K562 (cell line): Measurements from ENCODE around the gene ZBED4. TPM values are rescaled to one million over a fixed set of nuclear protein-coding genes. Genes with fewer than 3 reads are reported as not detected.

ENCODE experiments used
- BRD4 ChIP-seq: fragments of 200-600 bp; sonication (generic); IDR thresholded peaks from 2 replicates; pipeline ENCODE4 v1.6.1; 2017; ENCODE audit warnings: inconsistent platforms
- CBX5 ChIP-seq: IDR thresholded peaks from 2 replicates; pipeline ENCODE4 v1.6.1; 2014; ENCODE audit warnings: low read depth, borderline replicate concordance
- CEBPG ChIP-seq, 3 experiments: fragments of 200-800 bp in 1 of 3; sonication (Bioruptor generic) in 1 of 3; sonication (generic) in 1 of 3; formaldehyde crosslinking in 1 of 3; IDR thresholded peaks in 2 of 3; conservative IDR thresholded peaks in 1 of 3; 2 replicates each; pipeline versions ENCODE4 v1.6.1 to v1.8.0; 2016 to 2022; ENCODE audit warnings: missing compliant biosample characterization in 2 of 3, missing genetic modification characterization in 2 of 3, mild to moderate bottlenecking in 1 of 3, missing genetic modification reagents in 1 of 3
- ETV1 ChIP-seq: fragments of 450-650 bp; conservative IDR thresholded peaks from 2 replicates; pipeline ENCODE4 v1.6.1; 2016; ENCODE audit warnings: missing genetic modification characterization, control low read depth, low read depth, missing compliant biosample characterization
- FOSL1 ChIP-seq: fragments of 200-800 bp; sonication (Bioruptor generic); conservative IDR thresholded peaks from 2 replicates; pipeline ENCODE4 v1.6.1; 2016; ENCODE audit warnings: missing genetic modification characterization, missing compliant biosample characterization
- GABPA ChIP-seq: fragments of 200-800 bp; sonication (Bioruptor generic); conservative IDR thresholded peaks from 2 replicates; pipeline ENCODE4 v1.6.1; 2016; ENCODE audit warnings: low read depth, missing genetic modification characterization, missing compliant biosample characterization
- MLX ChIP-seq, 2 experiments: fragments of 450-650 bp in 1 of 2; sonication (generic) in 1 of 2; formaldehyde crosslinking; conservative IDR thresholded peaks; 2 replicates each; pipeline versions ENCODE4 v1.4.0 to v1.8.1; 2020 to 2022; ENCODE audit warnings: mild to moderate bottlenecking in 1 of 2, missing genetic modification reagents in 1 of 2
- NFATC3 ChIP-seq: fragments of 450-650 bp; IDR thresholded peaks from 2 replicates; pipeline ENCODE4 v1.6.1; 2017; ENCODE audit warnings: mild to moderate bottlenecking
- NFE2 ChIP-seq: IDR thresholded peaks from 2 replicates; pipeline ENCODE4 v1.6.1; 2014; ENCODE audit warnings: antibody characterized with exemption, low read depth
- POLR3A ChIP-seq: IDR thresholded peaks from 2 replicates; pipeline ENCODE4 v1.6.1; 2011; ENCODE audit warnings: borderline replicate concordance, mild to moderate bottlenecking, moderate library complexity; ENCODE audit not compliant: insufficient read length, insufficient read depth; ENCODE audit errors: extremely low read depth
- RBM22 ChIP-seq: fragments of 200-400 bp; formaldehyde crosslinking; IDR thresholded peaks from 2 replicates; pipeline ENCODE4 v1.6.1; 2018; ENCODE audit warnings: low read length, low read depth; ENCODE audit not compliant: poor library complexity, severe bottlenecking
- RUNX1 ChIP-seq: sonication (generic); IDR thresholded peaks from 2 replicates; pipeline ENCODE4 v1.6.1; 2016; ENCODE audit warnings: antibody characterized with exemption, low read depth
- TBL1XR1 ChIP-seq, 2 experiments: IDR thresholded peaks; 2 replicates each; pipeline ENCODE4 v1.6.1; 2012; ENCODE audit warnings: improper control_type of control experiment in 2 of 2, low read length in 2 of 2, mild to moderate bottlenecking in 1 of 2
- TCF3 ChIP-seq: sonication (generic); formaldehyde crosslinking; IDR thresholded peaks from 2 replicates; pipeline ENCODE4 v1.4.0; 2020; ENCODE audit warnings: mild to moderate bottlenecking, missing genetic modification reagents
- ZBTB5 ChIP-seq: fragments of 450-650 bp; IDR thresholded peaks from 2 replicates; pipeline ENCODE4 v1.6.1; 2017; ENCODE audit warnings: antibody characterized with exemption
- ZNF232 ChIP-seq: sonication (generic); formaldehyde crosslinking; IDR thresholded peaks from 2 replicates; pipeline ENCODE4 v1.8.0; 2022; ENCODE audit warnings: mild to moderate bottlenecking, missing genetic modification reagents
- ZNF24 ChIP-seq: fragments of 450-650 bp; IDR thresholded peaks from 2 replicates; pipeline ENCODE4 v1.6.1; 2016
- polyA plus RNA-seq, 8 experiments: library from polyadenylated mRNA; depleted of rRNA in 4 of 8; stranded (reverse) in 5 of 8; unstranded in 3 of 8; fragments of >200 nt; fragmentation: Nextera tagmentation in 2 of 8; fragmentation: Illumina TruSeq in 1 of 8; extraction: Ambion mirVana in 2 of 8; extraction: Trizol in 1 of 8; gene quantifications; 2 replicates each; pipeline versions ENCODE4 v1.2.1 to v1.2.3, GENCODE V29; 2011 to 2014; ENCODE audit warnings: inconsistent platforms in 1 of 8, missing spikeins in 1 of 8
- total RNA-seq, 7 experiments: library from RNA; depleted of rRNA in 6 of 7; stranded (reverse); fragments of >200 nt in 6 of 7; fragmentation: Illumina TruSeq in 2 of 7; extraction: Trizol in 2 of 7; gene quantifications; 2 replicates each; pipeline versions ENCODE4 v1.2.1 to v1.2.3, GENCODE V29; 2011 to 2021; ENCODE audit warnings: low replicate concordance in 1 of 7
- TF ChIP-seq, protein P1 (sequence below): fragments of 200-800 bp; sonication (Bioruptor generic); IDR thresholded peaks from 2 replicates; pipeline ENCODE4 v1.6.1; 2017; ENCODE audit warnings: missing genetic modification characterization, missing compliant biosample characterization
- TF ChIP-seq, protein P2 (sequence below): sonication (generic); formaldehyde crosslinking; IDR thresholded peaks from 2 replicates; pipeline ENCODE4 v1.8.0; 2022; ENCODE audit warnings: mild to moderate bottlenecking, missing genetic modification reagents, borderline replicate concordance
- TF ChIP-seq, protein P3 (sequence below): fragments of 450-650 bp; formaldehyde crosslinking; IDR thresholded peaks from 2 replicates; pipeline ENCODE4 v1.4.0; 2020; ENCODE audit warnings: mild to moderate bottlenecking

Gene ZBED4
- total and polyA plus RNA-seq, 9 of the 15 experiments (the other 6 are each of a cell fraction or from before 2014, with no cell fraction given): 1.5 to 16.8 (median 7.4) TPM

DNA sequence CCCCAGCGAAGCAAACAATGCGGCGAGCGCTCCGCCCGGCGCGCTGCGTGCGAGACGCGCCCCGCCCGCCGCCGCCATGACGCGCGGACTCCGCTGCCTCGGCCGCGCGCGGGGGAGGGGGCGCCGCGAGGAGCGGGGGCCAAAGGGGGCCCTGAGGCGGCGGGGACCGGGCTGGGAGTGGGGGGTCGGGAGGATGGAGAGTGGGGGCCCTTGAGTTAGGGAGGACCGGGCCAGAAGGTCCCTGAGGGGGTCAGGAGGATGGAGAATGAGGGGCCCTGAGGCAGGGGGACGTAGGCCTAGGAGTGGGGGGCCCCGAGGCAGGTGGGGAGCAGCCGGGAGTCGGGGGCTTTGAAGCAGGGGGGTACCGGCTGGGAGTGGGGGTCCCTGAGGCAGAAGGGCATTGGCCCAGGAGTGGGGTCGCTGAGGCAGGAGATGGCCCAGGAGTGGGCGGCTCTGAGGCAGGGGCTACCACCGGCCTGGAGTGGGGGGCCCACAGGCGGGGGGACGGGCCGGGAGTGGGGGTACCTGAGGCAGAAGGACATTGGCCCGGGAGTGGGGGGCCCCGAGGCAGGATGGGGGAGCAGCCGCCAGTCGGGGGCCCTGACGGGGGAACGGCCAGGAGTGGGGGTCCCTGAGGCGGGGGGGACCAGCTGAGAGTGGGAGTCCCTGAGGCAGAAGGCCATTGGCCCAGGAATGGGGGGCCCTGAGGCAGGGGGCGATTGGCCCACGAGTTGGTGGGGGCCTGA lies 25.6 kb upstream of the ZBED4 start, which contains the start of gene BRD1 (continued):
- TF ChIP-seq, protein P1, sequence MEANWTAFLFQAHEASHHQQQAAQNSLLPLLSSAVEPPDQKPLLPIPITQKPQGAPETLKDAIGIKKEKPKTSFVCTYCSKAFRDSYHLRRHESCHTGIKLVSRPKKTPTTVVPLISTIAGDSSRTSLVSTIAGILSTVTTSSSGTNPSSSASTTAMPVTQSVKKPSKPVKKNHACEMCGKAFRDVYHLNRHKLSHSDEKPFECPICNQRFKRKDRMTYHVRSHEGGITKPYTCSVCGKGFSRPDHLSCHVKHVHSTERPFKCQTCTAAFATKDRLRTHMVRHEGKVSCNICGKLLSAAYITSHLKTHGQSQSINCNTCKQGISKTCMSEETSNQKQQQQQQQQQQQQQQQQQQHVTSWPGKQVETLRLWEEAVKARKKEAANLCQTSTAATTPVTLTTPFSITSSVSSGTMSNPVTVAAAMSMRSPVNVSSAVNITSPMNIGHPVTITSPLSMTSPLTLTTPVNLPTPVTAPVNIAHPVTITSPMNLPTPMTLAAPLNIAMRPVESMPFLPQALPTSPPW: peak; percentile 86
- TF ChIP-seq, protein P2, sequence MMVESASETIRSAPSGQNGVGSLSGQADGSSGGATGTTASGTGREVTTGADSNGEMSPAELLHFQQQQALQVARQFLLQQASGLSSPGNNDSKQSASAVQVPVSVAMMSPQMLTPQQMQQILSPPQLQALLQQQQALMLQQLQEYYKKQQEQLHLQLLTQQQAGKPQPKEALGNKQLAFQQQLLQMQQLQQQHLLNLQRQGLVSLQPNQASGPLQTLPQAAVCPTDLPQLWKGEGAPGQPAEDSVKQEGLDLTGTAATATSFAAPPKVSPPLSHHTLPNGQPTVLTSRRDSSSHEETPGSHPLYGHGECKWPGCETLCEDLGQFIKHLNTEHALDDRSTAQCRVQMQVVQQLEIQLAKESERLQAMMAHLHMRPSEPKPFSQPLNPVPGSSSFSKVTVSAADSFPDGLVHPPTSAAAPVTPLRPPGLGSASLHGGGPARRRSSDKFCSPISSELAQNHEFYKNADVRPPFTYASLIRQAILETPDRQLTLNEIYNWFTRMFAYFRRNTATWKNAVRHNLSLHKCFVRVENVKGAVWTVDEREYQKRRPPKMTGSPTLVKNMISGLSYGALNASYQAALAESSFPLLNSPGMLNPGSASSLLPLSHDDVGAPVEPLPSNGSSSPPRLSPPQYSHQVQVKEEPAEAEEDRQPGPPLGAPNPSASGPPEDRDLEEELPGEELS (CRISPR knock-in tag): no peak
- no peak for TF ChIP-seq NFATC3
- TF ChIP-seq, protein P3, sequence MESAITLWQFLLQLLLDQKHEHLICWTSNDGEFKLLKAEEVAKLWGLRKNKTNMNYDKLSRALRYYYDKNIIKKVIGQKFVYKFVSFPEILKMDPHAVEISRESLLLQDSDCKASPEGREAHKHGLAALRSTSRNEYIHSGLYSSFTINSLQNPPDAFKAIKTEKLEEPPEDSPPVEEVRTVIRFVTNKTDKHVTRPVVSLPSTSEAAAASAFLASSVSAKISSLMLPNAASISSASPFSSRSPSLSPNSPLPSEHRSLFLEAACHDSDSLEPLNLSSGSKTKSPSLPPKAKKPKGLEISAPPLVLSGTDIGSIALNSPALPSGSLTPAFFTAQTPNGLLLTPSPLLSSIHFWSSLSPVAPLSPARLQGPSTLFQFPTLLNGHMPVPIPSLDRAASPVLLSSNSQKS (CRISPR knock-in tag): no peak
- no peak for TF ChIP-seq ZBTB5
- no peak for TF ChIP-seq TBL1XR1 (IDR thresholded peaks at IDR 0.05; ENCODE audit: low read length in 2 of 2)
- no peak for TF ChIP-seq NFE2
- TF ChIP-seq ZNF24: no peak
- no peak for TF ChIP-seq CEBPG (CRISPR knock-in tag; IDR thresholded peaks at IDR 0.05)
- no peak for TF ChIP-seq CEBPG (tag; conservative IDR thresholded peaks at IDR 0.05 in 1 of 2, IDR thresholded peaks at IDR 0.05 in 1 of 2)
- no peak for TF ChIP-seq CBX5
- TF ChIP-seq POLR3A: no peak
- TF ChIP-seq FOSL1 (tag): no peak
- no peak for TF ChIP-seq TCF3 (CRISPR knock-in tag)
- no peak for TF ChIP-seq BRD4
- no peak for TF ChIP-seq ZNF232
- TF ChIP-seq ETV1 (tag): no peak
- TF ChIP-seq RBM22: no peak
- TF ChIP-seq GABPA (tag): no peak
- TF ChIP-seq RUNX1: no peak
- no peak for TF ChIP-seq MLX (CRISPR knock-in tag; conservative IDR thresholded peaks at IDR 0.05)
